DLD1 (cell line): ENCODE data around the gene OSBPL2.

Source experiments
- in situ Hi-C: cut with HindIII; loops from 2 replicates; pipeline ENCODE4 v1.10.0; 2017; ENCODE audit warnings: low sequenced_read_pairs

Gene OSBPL2

GRCh38 chr20:62294516-62294915, 56.2 kb downstream of the OSBPL2 start:
- in situ Hi-C loops, result loop anchor here (25.0 kb wide), 3 partner anchors 93 to 468 kb away; partner anchors contain the start of gene RPS21

GRCh38 chr20:62296724-62297448, 58.6 kb downstream of the OSBPL2 start:
- in situ Hi-C loops, result loop anchor here (25.0 kb wide), 3 partner anchors 90 to 465 kb away; partner anchors contain the start of gene RPS21

- in situ Hi-C loops, result loop anchor here (25.0 kb wide), 3 partner anchors 90 to 465 kb away; partner anchors contain the start of gene RPS21
Observed at GRCh38 chr20:62297449-62298227, 59.3 kb downstream of the OSBPL2 start.

GRCh38 chr20:62298577-62299249, 60.4 kb downstream of the OSBPL2 start:
- in situ Hi-C loops, result loop anchor here (25.0 kb wide), 3 partner anchors 89 to 464 kb away; partner anchors contain the start of gene RPS21

- in situ Hi-C loops, result loop anchor here (25.0 kb wide), 3 partner anchors 88 to 463 kb away; partner anchors contain the start of gene RPS21
Observed at GRCh38 chr20:62299666-62300236, 61.4 kb downstream of the OSBPL2 start.

- in situ Hi-C loops, result no loop called here
Observed at GRCh38 chr20:62300319-62300718, 62.0 kb downstream of the OSBPL2 start.

GRCh38 chr20:62301111-62301668, 62.9 kb downstream of the OSBPL2 start:
- in situ Hi-C loops, result no loop called here

- in situ Hi-C loops, result no loop called here
Observed at GRCh38 chr20:62301773-62302340, 63.5 kb downstream of the OSBPL2 start.

- in situ Hi-C loops, result no loop called here
Observed at GRCh38 chr20:62302341-62303061, 64.2 kb downstream of the OSBPL2 start, which contains the start of gene ADRM1. TSS of gene ADRM1 (plus strand) at chr20:62302997. CDS start at chr20:62303569, 572 bp downstream.

- in situ Hi-C loops, result no loop called here
Observed at GRCh38 chr20:62303062-62303339, 64.7 kb downstream of the OSBPL2 start.

- in situ Hi-C loops, result no loop called here
Observed at GRCh38 chr20:62303340-62304226, 65.3 kb downstream of the OSBPL2 start.

- in situ Hi-C loops, result no loop called here
Observed at GRCh38 chr20:62304331-62305148, 66.2 kb downstream of the OSBPL2 start.

GRCh38 chr20:62305149-62305764, 66.9 kb downstream of the OSBPL2 start:
- in situ Hi-C loops, result no loop called here

- in situ Hi-C loops, result no loop called here
Observed at GRCh38 chr20:62305765-62306413, 67.6 kb downstream of the OSBPL2 start.

GRCh38 chr20:62306414-62307187, 68.3 kb downstream of the OSBPL2 start:
- in situ Hi-C loops, result no loop called here
